GM21526 (cell line): ENCODE data around the gene MS4A12.
"Not testable (repeated sequence)": the region's sequence is repeated elsewhere in the genome, so short reads cannot be mapped to it uniquely, and the experiment has no call there.

Source experiments
- ATAC-seq: cut with Tn5 transposase; IDR thresholded peaks from one replicate; pipeline ENCODE4 v1.9.1; 2021; ENCODE audit warnings: moderate library complexity; ENCODE audit not compliant: unreplicated experiment, low FRiP score

MS4A12 gene

GRCh38 chr11:60492488-60493009, at the start of gene MS4A12:
Gene MS4A12 (plus strand): TSS chr11:60492778. CDS start chr11:60497319, 4,541 bp downstream.
- no peak for ATAC-seq

GRCh38 chr11:60447070-60447469, 45.5 kb upstream of the MS4A12 start:
- no peak for ATAC-seq

GRCh38 chr11:60447846-60448245, 44.7 kb upstream of the MS4A12 start:
- no peak for ATAC-seq

- not testable (repeated sequence) for ATAC-seq
Measured at GRCh38 chr11:60451185-60451584, 41.4 kb upstream of the MS4A12 start.

GRCh38 chr11:60454212-60454611, 38.4 kb upstream of the MS4A12 start:
- no peak for ATAC-seq

GRCh38 chr11:60455531-60456042, 37.0 kb upstream of the MS4A12 start, which contains the start of gene MS4A1:
Gene MS4A1 (plus strand): TSS chr11:60455847. CDS start chr11:60462375, 6,528 bp downstream.
- ATAC-seq, result peak; percentile 80

GRCh38 chr11:60457576-60457975, 35.0 kb upstream of the MS4A12 start:
- peak; percentile 35 for ATAC-seq

- no peak for ATAC-seq
Measured at GRCh38 chr11:60459345-60459744, 33.2 kb upstream of the MS4A12 start.

- ATAC-seq, result no peak
Measured at GRCh38 chr11:60468829-60469228, 23.7 kb upstream of the MS4A12 start.

GRCh38 chr11:60469723-60470122, 22.9 kb upstream of the MS4A12 start:
- no peak for ATAC-seq

- peak; percentile 72 for ATAC-seq
Measured at GRCh38 chr11:60477035-60477445, 15.5 kb upstream of the MS4A12 start.

- ATAC-seq, result no peak
Measured at GRCh38 chr11:60482361-60482760, 10.2 kb upstream of the MS4A12 start.

- peak; percentile 95 for ATAC-seq
Measured at GRCh38 chr11:60485987-60486386, 6.6 kb upstream of the MS4A12 start.

- ATAC-seq, result no peak
Measured at GRCh38 chr11:60493454-60493853, 876 bp downstream of the MS4A12 start.

- ATAC-seq, result no peak
Measured at GRCh38 chr11:60498399-60498798, 5.8 kb downstream of the MS4A12 start.

- peak; percentile 56 for ATAC-seq
Measured at GRCh38 chr11:60498853-60499252, 6.3 kb downstream of the MS4A12 start.

- ATAC-seq, result no peak
Measured at GRCh38 chr11:60500276-60500910, 7.8 kb downstream of the MS4A12 start.

- no peak for ATAC-seq
Measured at GRCh38 chr11:60502221-60502775, 9.7 kb downstream of the MS4A12 start.

- no peak for ATAC-seq
Measured at GRCh38 chr11:60504219-60504905, 11.8 kb downstream of the MS4A12 start.

- not testable (repeated sequence) for ATAC-seq
Measured at GRCh38 chr11:60509609-60510008, 17.0 kb downstream of the MS4A12 start.

- not testable (repeated sequence) for ATAC-seq
Measured at GRCh38 chr11:60510209-60510608, 17.6 kb downstream of the MS4A12 start.
